IPS-18c (cell line): ENCODE measurements around the gene ATXN7L2.

Source experiments
- H3K4me3 ChIP-seq: 2 replicates; pipeline ENCODE4 v1.7.0; 2013; ENCODE audit warnings: low read depth, mild to moderate bottlenecking, low read length, moderate library complexity; ENCODE audit not compliant: insufficient read depth
- H3K9me3 ChIP-seq: one replicate; pipeline ENCODE4 v1.6.1; 2013; ENCODE audit warnings: mild to moderate bottlenecking, low read length, moderate library complexity; ENCODE audit not compliant: control insufficient read depth, insufficient read depth

Gene ATXN7L2

GRCh38 chr1:109490029-109490933, 6.6 kb downstream of the ATXN7L2 start:
- Histone ChIP-seq H3K9me3 (no peaks in the 10 kb centered on the region), H3K4me3 (no peak overlapping the region)

- H3K9me3 ChIP-seq, result no peaks in the 10 kb centered on the region
- no peak overlapping the region for H3K4me3 ChIP-seq
These were observed 7.2 kb downstream of the ATXN7L2 start for GRCh38 chr1:109490934-109491302.

GRCh38 chr1:109491372-109491771, 7.7 kb downstream of the ATXN7L2 start:
- no peak overlapping the region for H3K4me3 ChIP-seq
- H3K9me3 ChIP-seq, result no peaks in the 10 kb centered on the region

GRCh38 chr1:109492779-109493178, 9.1 kb downstream of the ATXN7L2 start:
- Histone ChIP-seq H3K9me3 (no peaks in the 10 kb centered on the region), H3K4me3 (no peak overlapping the region)

- Histone ChIP-seq H3K9me3 (no peaks in the 10 kb centered on the region), H3K4me3 (no peak overlapping the region)
These were observed 9.5 kb downstream of the ATXN7L2 start for GRCh38 chr1:109493227-109493626.

GRCh38 chr1:109493805-109494539, 10.3 kb downstream of the ATXN7L2 start, which contains the start of gene CYB561D1:
Gene CYB561D1, plus strand, starts transcription at chr1:109494094. Its CDS starts 46 bp downstream, at chr1:109494140.
- no peaks in the 10 kb centered on the region for H3K9me3 ChIP-seq
- peak within 1 kb of the TSS; percentile 83 for H3K4me3 ChIP-seq

GRCh38 chr1:109495738-109496137, 12.0 kb downstream of the ATXN7L2 start:
- no peak overlapping the region for H3K4me3 ChIP-seq
- no peaks in the 10 kb centered on the region for H3K9me3 ChIP-seq

- Histone ChIP-seq H3K9me3 (no peaks in the 10 kb centered on the region), H3K4me3 (no peak overlapping the region)
These were observed 13.9 kb downstream of the ATXN7L2 start for GRCh38 chr1:109497449-109498160.

- Histone ChIP-seq H3K9me3 (no peaks in the 10 kb centered on the region), H3K4me3 (no peak overlapping the region)
These were observed 14.6 kb downstream of the ATXN7L2 start for GRCh38 chr1:109498161-109498801.

GRCh38 chr1:109499081-109499480, 15.4 kb downstream of the ATXN7L2 start:
- Histone ChIP-seq H3K4me3 (no peak overlapping the region), H3K9me3 (no peaks in the 10 kb centered on the region)

- Histone ChIP-seq H3K4me3 (no peak overlapping the region), H3K9me3 (no peaks in the 10 kb centered on the region)
These were observed 16.2 kb downstream of the ATXN7L2 start for GRCh38 chr1:109499661-109500536.

GRCh38 chr1:109500941-109501381, 17.3 kb downstream of the ATXN7L2 start:
- Histone ChIP-seq H3K4me3 (no peak overlapping the region), H3K9me3 (no peaks in the 10 kb centered on the region)

GRCh38 chr1:109501644-109502363, 18.1 kb downstream of the ATXN7L2 start:
- no peaks in the 10 kb centered on the region for H3K9me3 ChIP-seq
- no peak overlapping the region for H3K4me3 ChIP-seq

GRCh38 chr1:109502364-109502851, 18.7 kb downstream of the ATXN7L2 start:
- no peak overlapping the region for H3K4me3 ChIP-seq

GRCh38 chr1:109503935-109504334, 20.2 kb downstream of the ATXN7L2 start:
- no peaks in the 10 kb centered on the region for H3K9me3 ChIP-seq
- H3K4me3 ChIP-seq, result no peak overlapping the region

More at GRCh38 chr1:109502364-109502851, 18.7 kb downstream of the ATXN7L2 start:
- no peaks in the 10 kb centered on the region for H3K9me3 ChIP-seq
